Stimulated activated CD8-positive, alpha-beta memory T cell treated with anti-CD3 and anti-CD28 coated beads, Interleukin-4, amount 100 ng/mL, for 4 hours (primary cell): ENCODE data around the gene CENPN.

ENCODE experiments used
- DNase-seq, 2 donors: peaks; one replicate each; pipeline ENCODE4 v3.0.0-alpha.2; 2020; ENCODE audit warnings: low read depth in 2 of 2, low spot score in 1 of 2

Gene CENPN

DNA sequence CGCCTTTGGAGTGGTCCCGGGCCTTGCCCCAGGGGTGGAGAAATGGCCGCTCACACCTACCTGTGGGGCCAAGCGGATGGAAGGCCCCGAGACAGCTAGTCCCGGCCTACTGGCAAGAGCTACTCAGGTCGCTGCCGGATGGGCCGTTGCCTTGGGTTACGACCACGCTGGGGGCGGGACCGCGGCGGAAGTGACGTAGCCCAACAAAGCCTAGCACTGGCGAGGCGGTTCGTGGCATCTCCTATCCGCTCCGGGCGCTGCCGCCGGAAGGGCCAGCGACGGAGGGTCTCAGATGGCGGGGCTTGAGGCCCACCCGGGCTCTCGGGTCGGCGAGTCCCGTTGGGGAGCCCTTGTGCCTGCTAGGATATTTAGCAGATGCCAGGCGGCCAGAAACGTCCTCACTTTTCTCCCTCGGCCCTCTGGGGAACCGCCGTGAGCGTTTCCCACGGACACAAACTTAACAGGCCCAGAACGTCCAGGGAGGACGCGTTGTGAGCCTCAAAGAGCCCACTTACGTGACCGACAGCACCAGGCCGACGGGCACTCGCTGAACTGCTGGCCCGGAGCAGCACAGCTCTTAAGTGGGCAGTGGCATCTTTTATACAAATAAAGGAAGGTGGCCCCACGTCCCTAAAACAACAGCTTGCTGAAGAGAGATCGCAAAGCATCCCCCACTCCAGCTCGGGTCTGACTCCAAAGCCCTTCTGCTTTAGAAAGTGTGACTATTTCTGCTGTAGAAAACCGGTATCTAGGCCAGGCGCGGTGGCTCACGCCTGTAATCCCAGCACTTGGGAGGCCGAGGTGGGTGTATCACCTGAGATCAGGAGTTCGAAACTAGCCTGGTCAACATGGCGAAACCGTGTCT, 70.3 kb downstream of the CENPN start, which contains the start of gene C16orf46:
Gene C16orf46, minus strand, starts transcription at position 163 of the 865 bp plus-strand sequence. CDS start 13,283 bp downstream, outside the sequence.
- DNase-seq = peak; percentile 93 to 96

DNA sequence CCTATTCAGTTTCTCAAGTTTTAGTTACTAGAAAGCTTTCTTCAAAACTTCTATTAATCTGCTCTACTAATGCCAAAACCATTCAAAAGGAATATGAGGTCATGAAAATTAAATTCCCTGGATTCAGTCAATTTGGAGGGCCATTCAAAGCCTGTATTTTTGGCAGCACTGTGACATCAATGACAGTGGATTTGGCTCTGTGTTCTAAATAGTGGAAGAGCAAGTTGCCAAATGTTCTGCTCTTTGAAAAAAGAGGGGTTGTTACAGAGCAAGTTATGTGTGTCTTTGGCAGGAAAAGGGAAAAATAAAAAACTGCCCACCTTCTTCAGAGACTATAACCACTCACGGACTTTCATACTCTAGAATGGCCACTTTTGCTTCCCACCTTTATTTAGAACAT, 73.2 kb downstream of the CENPN start:
- no peak for DNase-seq

GRCh38 chr16:81081014-81081413, 74.0 kb downstream of the CENPN start:
- DNase-seq = no peak
